ENCODE results near the gene SOX6.

- no peak for TF ChIP-seq CTCF (IDR thresholded peaks at IDR 0.05; ENCODE audit: low read depth, low read length, poor library complexity, severe bottlenecking)
- no peak for TF ChIP-seq EZH2phosphoT487 (IDR thresholded peaks at IDR 0.05; ENCODE audit: borderline replicate concordance, low read length)
Observed at GRCh38 chr11:16295592-16295991, 60.8 kb downstream of the SOX6 start.
